ENCODE results near the gene NRF1. TPM values are rescaled to one million over a fixed set of nuclear protein-coding genes. Genes with fewer than 3 reads are reported as not detected.

NRF1 gene
- total and polyA plus RNA-seq, 4 donors, result 6.9 to 33.3 (median 14.8) TPM

GRCh38 chr7:129678606-129679005 lies 67.1 kb downstream of the NRF1 start:
- no peak overlapping the region for H3K27ac ChIP-seq (ENCODE audit: low read depth in 1 of 2, low read length in 1 of 2)
- no peak for TF ChIP-seq CTCF (IDR thresholded peaks at IDR 0.05; ENCODE audit: control extremely low read depth, extremely low read depth)
- H3K4me3 ChIP-seq, result no peak overlapping the region
- H3K4me1 ChIP-seq (ENCODE audit: control insufficient read depth in 5 of 5, insufficient read depth in 5 of 5, low read length in 5 of 5), result peaks cover 0 to 2% (median 0%) of the 10 kb centered on the region in 5 donors
- ATAC-seq (ENCODE audit: insufficient read depth, low FRiP score), result no peak
- no peak for DNase-seq
- no peaks in the 10 kb centered on the region for H3K27me3 ChIP-seq (ENCODE audit: control insufficient read depth in 3 of 3, insufficient read depth in 3 of 3, low read length in 2 of 3)
- H3K36me3 ChIP-seq (ENCODE audit: control insufficient read depth in 4 of 4, insufficient read depth in 4 of 4, low read length in 4 of 4), result peaks cover 7 to 25% (median 20%) of the 10 kb centered on the region in 4 donors
- peaks cover 0 to 12% (median 0%) of the 10 kb centered on the region in 4 donors for H3K9me3 ChIP-seq (ENCODE audit: control insufficient read depth in 4 of 4, insufficient read depth in 3 of 4, low read length in 3 of 4)
- H3K9ac ChIP-seq (ENCODE audit: insufficient read depth in 1 of 2, low read length in 2 of 2), result no peak overlapping the region

- Histone ChIP-seq H3K9ac (ENCODE audit: insufficient read depth in 1 of 2, low read length in 2 of 2) (no peak overlapping the region), H3K36me3 (ENCODE audit: control insufficient read depth in 4 of 4, insufficient read depth in 4 of 4, low read length in 4 of 4) (peaks cover 7 to 13% (median 9%) of the 10 kb centered on the region in 4 donors), H3K27ac (ENCODE audit: low read depth in 1 of 2, low read length in 1 of 2) (no peak overlapping the region), H3K9me3 (ENCODE audit: control insufficient read depth in 4 of 4, insufficient read depth in 3 of 4, low read length in 3 of 4) (peaks cover 0 to 4% (median 0%) of the 10 kb centered on the region in 4 donors), H3K27me3 (ENCODE audit: control insufficient read depth in 3 of 3, insufficient read depth in 3 of 3, low read length in 2 of 3) (no peaks in the 10 kb centered on the region), H3K4me3 (no peak overlapping the region), H3K4me1 (ENCODE audit: control insufficient read depth in 5 of 5, insufficient read depth in 5 of 5, low read length in 5 of 5) (peaks cover 0 to 2% (median 0%) of the 10 kb centered on the region in 5 donors)
- no peak for TF ChIP-seq CTCF (IDR thresholded peaks at IDR 0.05; ENCODE audit: control extremely low read depth, extremely low read depth)
- ATAC-seq (ENCODE audit: insufficient read depth, low FRiP score), result no peak
- 100% methylated on average over 1 of the region's 1 CpG for WGBS, 2 donors
- no peak for DNase-seq
Measured at GRCh38 chr7:129680400-129680799, 68.9 kb downstream of the NRF1 start.

- no peaks in the 10 kb centered on the region for H3K9me3 ChIP-seq (ENCODE audit: control insufficient read depth in 4 of 4, insufficient read depth in 3 of 4, low read length in 3 of 4)
- no peak for ATAC-seq (ENCODE audit: insufficient read depth, low FRiP score)
- no peak overlapping the region for H3K9ac ChIP-seq (ENCODE audit: insufficient read depth in 1 of 2, low read length in 2 of 2)
- peaks cover 0 to 4% (median 0%) of the 10 kb centered on the region in 4 donors for H3K36me3 ChIP-seq (ENCODE audit: control insufficient read depth in 4 of 4, insufficient read depth in 4 of 4, low read length in 4 of 4)
- no peak overlapping the region for H3K27ac ChIP-seq (ENCODE audit: low read depth in 1 of 2, low read length in 1 of 2)
- WGBS, 2 donors, result 95 to 97% methylated on average over 1 of the region's 1 CpG
- DNase-seq, result peak in 1 of 3 donors; percentile 16
- TF ChIP-seq CTCF (IDR thresholded peaks at IDR 0.05; ENCODE audit: control extremely low read depth, extremely low read depth), result no peak
- H3K27me3 ChIP-seq (ENCODE audit: control insufficient read depth in 3 of 3, insufficient read depth in 3 of 3, low read length in 2 of 3), result no peaks in the 10 kb centered on the region
- H3K4me1 ChIP-seq (ENCODE audit: control insufficient read depth in 5 of 5, insufficient read depth in 5 of 5, low read length in 5 of 5), result peaks cover 0 to 3% (median 0%) of the 10 kb centered on the region in 5 donors
- H3K4me3 ChIP-seq, result no peak overlapping the region
Measured at GRCh38 chr7:129684777-129685176, 73.3 kb downstream of the NRF1 start.

- H3K4me3 ChIP-seq, result no peak overlapping the region
- no peak for TF ChIP-seq CTCF (IDR thresholded peaks at IDR 0.05; ENCODE audit: control extremely low read depth, extremely low read depth)
- H3K36me3 ChIP-seq (ENCODE audit: control insufficient read depth in 4 of 4, insufficient read depth in 4 of 4, low read length in 4 of 4), result peaks cover 0 to 7% (median 3%) of the 10 kb centered on the region in 4 donors
- no peak overlapping the region for H3K27ac ChIP-seq (ENCODE audit: low read depth in 1 of 2, low read length in 1 of 2)
- 100% methylated on average over 2 of the region's 2 CpGs for WGBS, 2 donors
- ATAC-seq (ENCODE audit: insufficient read depth, low FRiP score) (no peak), DNase-seq (no peak)
- no peaks in the 10 kb centered on the region for H3K9me3 ChIP-seq (ENCODE audit: control insufficient read depth in 4 of 4, insufficient read depth in 3 of 4, low read length in 3 of 4)
- no peaks in the 10 kb centered on the region for H3K27me3 ChIP-seq (ENCODE audit: control insufficient read depth in 3 of 3, insufficient read depth in 3 of 3, low read length in 2 of 3)
- peaks cover 0 to 3% (median 0%) of the 10 kb centered on the region in 5 donors for H3K4me1 ChIP-seq (ENCODE audit: control insufficient read depth in 5 of 5, insufficient read depth in 5 of 5, low read length in 5 of 5)
- no peak overlapping the region for H3K9ac ChIP-seq (ENCODE audit: insufficient read depth in 1 of 2, low read length in 2 of 2)
Measured at GRCh38 chr7:129686063-129686462, 74.5 kb downstream of the NRF1 start.

All from lung (tissue), 12 donors.